ENCODE data around the gene KMT2D. TPM values are rescaled to one million over a fixed set of nuclear protein-coding genes. Genes with fewer than 3 reads are reported as not detected.

The KMT2D gene
- 63.9 and 73.0 TPM in 2 replicates for total RNA-seq

GRCh38 chr12:49060237-49061156, at the start of gene KMT2D:
Gene KMT2D, minus strand, starts transcription at chr12:49060794. Its CDS starts 5,470 bp downstream, at chr12:49055324.

GRCh38 chr12:49094160-49094974, 33.8 kb upstream of the KMT2D start, which contains the start of gene DHH:
Gene DHH, minus strand, starts transcription at chr12:49094801. Its CDS starts 289 bp downstream, at chr12:49094512.

GRCh38 chr12:49069507-49070346, 9.1 kb upstream of the KMT2D start, which contains the start of gene RHEBL1:
Gene RHEBL1, minus strand, starts transcription at chr12:49069979. Its CDS starts 194 bp downstream, at chr12:49069785.

GRCh38 chr12:49018261-49019119, 42.1 kb downstream of the KMT2D start, which contains the start of gene PRKAG1:
Gene PRKAG1, minus strand, starts transcription at chr12:49018776. Its CDS starts 36 bp downstream, at chr12:49018740.

Other genes starting within 250 kb of the KMT2D start
- gene CACNB3, start 242.3 kb downstream of the KMT2D start, total RNA-seq: 19.5 and 25.0 TPM in 2 replicates
- 68.0 and 85.8 TPM in 2 replicates for gene DDX23, start 208.6 kb downstream of the KMT2D start, total RNA-seq
- 0.26 and 0.30 TPM in 2 replicates for gene RND1, start 194.9 kb downstream of the KMT2D start, total RNA-seq
- gene FKBP11, start 135.3 kb downstream of the KMT2D start, total RNA-seq: 36.6 and 45.0 TPM in 2 replicates
- 37.1 and 42.7 TPM in 2 replicates for gene ARF3, start 103.3 kb downstream of the KMT2D start, total RNA-seq
- gene WNT10B, start 89.1 kb downstream of the KMT2D start, total RNA-seq: 0.17 TPM in 1 of 2 replicates, not detected in the other
- not detected in 2 replicates for gene WNT1, start 82.5 kb downstream of the KMT2D start, total RNA-seq
- 0.20 and 0.30 TPM in 2 replicates for gene DDN, start 61.4 kb downstream of the KMT2D start, total RNA-seq
- 56.9 and 65.5 TPM in 2 replicates for gene PRKAG1, start 42.0 kb downstream of the KMT2D start, total RNA-seq
- gene RHEBL1, start 9.2 kb upstream of the KMT2D start, total RNA-seq: 0.23 and 0.59 TPM in 2 replicates
- gene DHH, start 34.0 kb upstream of the KMT2D start, total RNA-seq: 0.07 and 0.13 TPM in 2 replicates
- gene LMBR1L, start 50.1 kb upstream of the KMT2D start, total RNA-seq: 42.7 and 47.0 TPM in 2 replicates
- 945 and 1,479 TPM in 2 replicates for gene TUBA1B, start 70.6 kb upstream of the KMT2D start, total RNA-seq
- 495 and 558 TPM in 2 replicates for gene TUBA1A, start 128.3 kb upstream of the KMT2D start, total RNA-seq
- gene TUBA1C, start 204.3 kb upstream of the KMT2D start, total RNA-seq: 303 and 344 TPM in 2 replicates
- gene PRPH, start 234.4 kb upstream of the KMT2D start, total RNA-seq: 0.33 and 1.9 TPM in 2 replicates

Measured in smooth muscle cell of the pulmonary artery (primary cell).